Right cardiac atrium (tissue), 5 donors: ENCODE measurements around the gene ZNF576. TPM values are rescaled to one million over a fixed set of nuclear protein-coding genes. Genes with fewer than 3 reads are reported as not detected.
A peak's percentile ranks its signal among the peaks of the same experiment; 100 is the strongest.
"Not testable (repeated sequence)": the region's sequence is repeated elsewhere in the genome, so short reads cannot be mapped to it uniquely, and the experiment has no call there.

Source experiments
- ATAC-seq, 2 donors: fragments of 200-7000 bp; cut with Tn5 transposase; one replicate each; pipeline versions ENCODE4 v1.8.0 to v1.9.1; 2020; ENCODE audit warnings: moderate library complexity in 2 of 2, mild to moderate bottlenecking in 1 of 2
- DNase-seq, 3 donors: peaks; one replicate each; pipeline ENCODE4 v3.0.0-alpha.2; 2020
- H3K27ac ChIP-seq: one replicate; pipeline ENCODE4 v1.5.1; 2013; ENCODE audit warnings: mild to moderate bottlenecking, low read length, control low read depth, moderate library complexity
- H3K27me3 ChIP-seq: one replicate; pipeline ENCODE4 v1.6.1; 2013; ENCODE audit not compliant: control insufficient read depth, insufficient read depth
- H3K4me1 ChIP-seq: one replicate; pipeline ENCODE4 v1.6.1; 2013; ENCODE audit warnings: low read length; ENCODE audit not compliant: control insufficient read depth, insufficient read depth
- H3K4me3 ChIP-seq: one replicate; pipeline ENCODE4 v1.5.1; 2013; ENCODE audit warnings: low read length, control low read depth
- H3K9me3 ChIP-seq: one replicate; pipeline ENCODE4 v1.6.1; 2013; ENCODE audit warnings: low read length; ENCODE audit not compliant: control insufficient read depth
- WGBS: extraction: QIAGEN DNeasy Blood & Tissue Kit; methylation state at CpG from one replicate; pipeline ENCODE4 v1.1.7; 2013; 5-methylcytosine and 5-hydroxymethylcytosine counted together
- intact Hi-C, 4 donors: fragments of 100-400 bp; cut with DNase I; formaldehyde crosslinking; loops; one replicate each; pipeline versions ENCODE4 v1.11.0 to v1.14.0; 2022 to 2023
- polyA plus RNA-seq: library from polyadenylated mRNA; stranded (reverse); fragments of 200-250 nt; gene quantifications from one replicate; pipeline ENCODE4 v1.2.3, GENCODE V29; 2013
- total RNA-seq, 4 donors: library from RNA; stranded (reverse); fragmentation: NEBNext Ultra II Directional; extraction: Animal tissue kit (Norgen Biotek cat#: 25700); gene quantifications; one replicate each; pipeline ENCODE4 v1.2.1, GENCODE V29; 2021
- donor health status: healthy with polysubstance abuse.
- donor health status: DM: no; HTN: yes; CAD: no.
- donor health status: DM: no; HTN: no; CAD: no.
- donor health status: DM: no; HTN: yes; CAD: no; lungs with severe emphysema.
- donor health status: DM: yes; HTN: yes; CAD: no.

The ZNF576 gene
- total and polyA plus RNA-seq, 5 donors = 11.5 to 15.4 (median 12.4) TPM

DNA sequence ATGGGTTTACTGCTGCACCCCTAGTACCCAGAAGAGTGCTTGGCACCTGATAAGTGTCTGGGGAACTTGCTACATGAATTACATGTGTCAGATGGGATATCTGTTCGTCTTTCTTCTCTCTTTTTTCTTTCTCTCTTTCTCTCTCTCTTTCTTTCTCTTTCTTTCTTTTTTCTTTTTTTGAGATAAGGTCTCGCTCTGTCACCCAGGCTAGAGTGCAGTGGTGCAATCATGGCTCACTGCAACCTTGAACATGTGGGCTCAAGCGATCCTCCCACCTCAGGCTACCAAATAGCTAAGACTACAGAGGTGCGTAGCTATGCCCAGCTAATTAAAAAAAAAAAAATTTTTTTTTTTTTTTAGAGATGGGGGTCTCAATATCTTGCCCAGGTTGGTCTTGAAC is 37.1 kb downstream of the ZNF576 start:
- Histone ChIP-seq H3K9me3 (no peaks in the 10 kb centered on the region), H3K4me1 (no peaks in the 10 kb centered on the region), H3K27me3 (no peaks in the 10 kb centered on the region), H3K4me3 (no peak overlapping the region), H3K27ac (no peak overlapping the region)
- WGBS = 89% methylated on average over 4 of the region's 4 CpGs
- DNase-seq (no peak), ATAC-seq (no peak)
- intact Hi-C loops = no loop called here

GRCh38 chr19:43634068-43634467 is 37.7 kb downstream of the ZNF576 start:
- intact Hi-C loops = no loop called here
- DNase-seq (no peak), ATAC-seq (no peak)
- Histone ChIP-seq H3K27ac (no peak overlapping the region), H3K27me3 (no peaks in the 10 kb centered on the region), H3K4me3 (no peak overlapping the region), H3K4me1 (no peaks in the 10 kb centered on the region), H3K9me3 (no peaks in the 10 kb centered on the region)
- 78% methylated on average over 5 of the region's 5 CpGs for WGBS

- no peaks in the 10 kb centered on the region for H3K9me3 ChIP-seq
- intact Hi-C loops = no loop called here
- ATAC-seq (no peak), DNase-seq (no peak)
- no peak overlapping the region for H3K27ac ChIP-seq
- H3K27me3 ChIP-seq = no peaks in the 10 kb centered on the region
- H3K4me3 ChIP-seq = no peak overlapping the region
- 34% methylated on average over 5 of the region's 5 CpGs for WGBS
- no peaks in the 10 kb centered on the region for H3K4me1 ChIP-seq
Measured at GRCh38 chr19:43634506-43634871, 38.1 kb downstream of the ZNF576 start.

GRCh38 chr19:43634872-43635560 is 38.6 kb downstream of the ZNF576 start:
- intact Hi-C loops = no loop called here
- Histone ChIP-seq H3K27me3 (no peaks in the 10 kb centered on the region), H3K27ac (no peak overlapping the region), H3K4me3 (no peak overlapping the region), H3K9me3 (no peaks in the 10 kb centered on the region), H3K4me1 (no peaks in the 10 kb centered on the region)
- ATAC-seq (peak in 1 of 2 donors; percentile 14), DNase-seq (no peak)
- 17% methylated on average over 17 of the region's 17 CpGs for WGBS

DNA sequence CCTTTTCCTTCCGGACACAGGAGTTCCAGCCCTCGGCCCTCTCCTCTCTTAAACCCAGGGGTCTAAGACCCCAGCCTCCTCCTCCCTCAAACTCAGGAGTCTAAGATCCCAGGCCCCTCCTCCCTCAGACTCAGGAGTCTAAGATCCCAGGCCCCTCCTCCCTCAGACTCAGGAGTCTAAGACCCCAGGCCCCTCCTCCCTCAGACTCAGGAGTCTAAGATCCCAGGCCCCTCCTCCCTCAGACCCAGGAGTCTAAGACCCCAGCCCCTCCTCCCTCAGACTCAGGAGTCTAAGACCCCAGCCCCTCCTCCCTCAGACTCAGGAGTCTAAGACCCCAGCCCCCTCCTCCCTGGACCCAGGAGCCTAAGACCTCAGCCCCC is 39.2 kb downstream of the ZNF576 start:
- H3K27ac ChIP-seq, H3K4me1 ChIP-seq, ATAC-seq, H3K9me3 ChIP-seq, H3K27me3 ChIP-seq, DNase-seq, intact Hi-C loops, H3K4me3 ChIP-seq: not testable (repeated sequence)
- 33% methylated on average over 2 of the region's 2 CpGs for WGBS

DNA sequence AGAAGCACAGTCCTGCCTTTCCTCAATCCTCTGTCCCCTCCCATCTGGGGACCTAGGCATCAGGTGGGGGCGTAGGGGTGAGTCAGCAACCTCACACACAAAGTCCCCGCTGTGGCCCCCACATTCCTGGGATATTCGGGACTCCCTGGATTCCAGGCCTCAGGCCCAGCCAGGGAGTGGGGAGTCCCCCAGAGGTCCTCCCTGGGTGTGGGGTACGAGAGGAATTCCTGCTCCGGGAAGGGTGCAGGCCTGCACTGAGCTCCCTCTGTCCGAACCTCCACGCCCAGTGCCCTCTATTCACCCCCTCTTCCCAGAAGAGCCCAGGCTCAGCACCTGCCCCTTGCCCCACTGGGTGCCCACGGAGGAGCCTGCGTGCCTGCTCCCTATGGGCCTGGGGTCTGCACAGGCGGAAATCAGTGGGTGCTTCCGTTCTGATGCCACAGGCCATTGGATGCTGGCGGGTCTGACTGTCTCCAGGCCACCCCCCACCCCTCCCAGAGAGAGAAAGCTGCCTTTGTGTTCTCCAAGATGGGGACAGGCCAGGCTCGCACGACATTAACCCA is 39.8 kb downstream of the ZNF576 start:
- Histone ChIP-seq H3K27me3 (no peaks in the 10 kb centered on the region), H3K4me3 (no peak overlapping the region), H3K27ac (no peak overlapping the region), H3K9me3 (no peaks in the 10 kb centered on the region), H3K4me1 (peaks cover 5% of the 10 kb centered on the region)
- WGBS = 79% methylated on average over 14 of the region's 14 CpGs
- intact Hi-C loops = no loop called here
- DNase-seq (no peak), ATAC-seq (peak; percentile 6 to 12)

DNA sequence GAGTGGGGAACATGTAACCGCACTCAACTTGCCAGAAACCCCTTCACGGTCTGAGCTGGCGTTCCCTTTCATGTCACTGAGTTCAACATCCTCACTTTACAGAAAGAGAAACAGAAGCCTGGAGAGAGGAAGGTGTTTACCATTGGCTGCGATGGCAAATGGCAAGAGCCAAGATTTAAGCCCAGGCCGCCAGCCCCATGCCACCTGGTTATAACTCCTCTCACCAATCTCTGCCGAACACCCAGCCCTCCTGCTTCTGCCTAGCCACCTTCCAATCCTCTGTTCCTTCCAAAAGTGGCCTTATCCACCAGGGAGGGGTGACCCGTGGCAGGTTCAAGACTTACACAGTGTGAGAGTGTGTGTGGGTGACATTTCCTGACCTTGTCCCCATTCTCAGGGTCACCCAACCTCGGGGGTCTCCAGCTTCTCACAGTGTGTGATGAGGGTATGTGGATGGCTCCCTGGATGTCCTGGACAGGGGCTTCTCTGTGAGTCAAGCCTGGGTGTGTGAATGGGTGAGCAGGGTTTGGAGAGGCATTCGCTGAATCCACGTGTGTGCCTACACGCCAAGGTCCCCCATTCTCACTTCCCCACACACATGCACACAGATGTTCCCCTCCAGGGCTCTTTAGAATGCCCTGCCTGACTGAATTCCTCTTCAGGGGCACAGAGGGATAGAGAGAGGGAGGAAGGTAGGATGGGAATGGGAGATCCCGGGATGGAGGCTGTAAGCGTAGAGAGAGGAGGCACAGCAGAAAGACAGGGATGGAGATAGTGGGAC is 42.0 kb downstream of the ZNF576 start:
- Histone ChIP-seq H3K27ac (no peak overlapping the region), H3K9me3 (no peaks in the 10 kb centered on the region), H3K27me3 (no peaks in the 10 kb centered on the region), H3K4me3 (no peak overlapping the region), H3K4me1 (peaks cover 5% of the 10 kb centered on the region)
- intact Hi-C loops = no loop called here
- DNase-seq (no peak), ATAC-seq (no peak)
- WGBS = 75% methylated on average over 13 of the region's 13 CpGs

GRCh38 chr19:43638995-43639518 is 42.7 kb downstream of the ZNF576 start:
- DNase-seq (no peak), ATAC-seq (peak in 1 of 2 donors; percentile 7)
- Histone ChIP-seq H3K27me3 (no peaks in the 10 kb centered on the region), H3K4me1 (peaks cover 5% of the 10 kb centered on the region), H3K9me3 (no peaks in the 10 kb centered on the region), H3K27ac (no peak overlapping the region), H3K4me3 (peak overlapping the region; percentile 80)
- intact Hi-C loops = no loop called here
- 7% methylated on average over 18 of the region's 18 CpGs for WGBS

- H3K9me3 ChIP-seq = no peaks in the 10 kb centered on the region
- no peak within 1 kb of the TSS for H3K27ac ChIP-seq
- peak; percentile 23 to 72 (median 68) for DNase-seq
- peak within 1 kb of the TSS; percentile 80 for H3K4me3 ChIP-seq
- no peaks in the 10 kb centered on the region for H3K27me3 ChIP-seq
- 2% methylated on average over 108 of the region's 110 CpGs for WGBS
- intact Hi-C loops = no loop called here
- peak; percentile 57 to 58 for ATAC-seq
- H3K4me1 ChIP-seq = peaks cover 5% of the 10 kb centered on the region
Measured at GRCh38 chr19:43639519-43640423, 43.4 kb downstream of the ZNF576 start, which contains the start of gene CADM4. Gene CADM4, minus strand, starts transcription at chr19:43639850. Its CDS starts 60 bp downstream, at chr19:43639790.

GRCh38 chr19:43640424-43640757 is 44.0 kb downstream of the ZNF576 start:
- DNase-seq (no peak), ATAC-seq (no peak)
- peak overlapping the region; percentile 80 for H3K4me3 ChIP-seq
- no peak overlapping the region for H3K27ac ChIP-seq
- H3K27me3 ChIP-seq = no peaks in the 10 kb centered on the region
- intact Hi-C loops = no loop called here
- 8% methylated on average over 9 of the region's 9 CpGs for WGBS
- H3K4me1 ChIP-seq = peaks cover 5% of the 10 kb centered on the region
- H3K9me3 ChIP-seq = no peaks in the 10 kb centered on the region
